Measurements from ENCODE around the gene CCDC93. TPM values are rescaled to one million over a fixed set of nuclear protein-coding genes. Genes with fewer than 3 reads are reported as not detected.

CCDC93 gene
- total and polyA plus RNA-seq, 2 of the 4 experiments (the other 2 are of a cell fraction) = 8.1 to 17.2 TPM

GRCh38 chr2:118050974-118051373 is 37.1 kb upstream of the CCDC93 start:
- Histone ChIP-seq H2AK9ac (replicated peaks; ENCODE audit: low read depth, low read length, poor library complexity) (no peak overlapping the region), H3K56ac (ENCODE audit: extremely low read depth, insufficient read depth, low read length) (no peak overlapping the region), H4K5ac (ENCODE audit: low read depth, low read length) (no peak overlapping the region), H4K8ac (ENCODE audit: low read depth in 2 of 2, low read length in 2 of 2) (no peak overlapping the region), H3K9ac (ENCODE audit: low read depth, low read length) (no peak overlapping the region), H2BK5ac (ENCODE audit: low read depth, low read length, poor library complexity, severe bottlenecking) (no peak overlapping the region), H3K4me1 (ENCODE audit: control insufficient read depth, insufficient read depth, low read length) (no peaks in the 10 kb centered on the region), H2AK5ac (ENCODE audit: low read depth, low read length) (no peak overlapping the region), H2AFZ (replicated peaks; ENCODE audit: low read length, poor library complexity) (no peak overlapping the region), H3K14ac (replicated peaks; ENCODE audit: low read depth, low read length) (no peak overlapping the region), H3K18ac (ENCODE audit: low read depth, low read length) (no peak overlapping the region), H3K36me3 (ENCODE audit: control insufficient read depth, insufficient read depth, low read length) (no peaks in the 10 kb centered on the region), H3K27ac (ENCODE audit: insufficient read depth, low read length) (no peak overlapping the region), H3K9me1 (ENCODE audit: insufficient read depth, low read length) (no peaks in the 10 kb centered on the region), H3K4me2 (ENCODE audit: low read depth, low read length) (no peak overlapping the region), H3K9me3 (ENCODE audit: control insufficient read depth, insufficient read depth, low read length) (no peaks in the 10 kb centered on the region), H3K4me3 (ENCODE audit: insufficient read depth, low read depth, low read length) (no peak overlapping the region), H3K27me3 (ENCODE audit: control insufficient read depth, insufficient read depth, low read length) (peaks cover 20% of the 10 kb centered on the region), H3K4ac (ENCODE audit: low read depth, low read length) (no peak overlapping the region), H3K23ac (ENCODE audit: low read depth, low read length) (no peak overlapping the region), H2BK15ac (ENCODE audit: low read depth, low read length) (no peak overlapping the region), H4K91ac (ENCODE audit: insufficient read depth, low read depth, low read length) (no peak overlapping the region), H2BK20ac (ENCODE audit: low read depth, low read length) (no peak overlapping the region), H2BK120ac (ENCODE audit: low read depth, low read length) (no peak overlapping the region), H3K79me1 (ENCODE audit: low read depth in 1 of 2, low read length in 2 of 2) (no peaks in the 10 kb centered on the region), H4K20me1 (ENCODE audit: insufficient read depth, low read length) (no peaks in the 10 kb centered on the region)
- POLR2A ChIA-PET (ENCODE audit: unreplicated experiment) = no interaction called here
- no peak for DNase-seq
- dilution Hi-C loops (cut with HindIII; ENCODE audit: low sequenced_read_pairs, unreplicated experiment) = no loop called here
- WGBS, 2 experiments (ENCODE audit: extremely low coverage in 2 of 2, insufficient read length in 1 of 2) = no CpG with 5 or more reads among the region's 2 CpGs
- in situ Hi-C loops (cut with MboI; ENCODE audit: low sequenced_read_pairs) = no loop called here
- ATAC-seq (ENCODE audit: low read depth) = no peak
- no TSS peak for BruUV-seq (replicated peaks)
- TF ChIP-seq MAFK (IDR thresholded peaks at IDR 0.05; ENCODE audit: low read depth, low read length) (no peak), RCOR1 (IDR thresholded peaks at IDR 0.05; ENCODE audit: insufficient replicate concordance, low read length) (no peak), MXI1 (IDR thresholded peaks at IDR 0.05; ENCODE audit: borderline replicate concordance, low read depth, low read length) (no peak), MAZ (IDR thresholded peaks at IDR 0.05; ENCODE audit: borderline replicate concordance, low read depth, low read length) (no peak), SMC3 (IDR thresholded peaks at IDR 0.05; ENCODE audit: low read depth, low read length) (no peak), RAD21 (IDR thresholded peaks at IDR 0.05; ENCODE audit: low read length) (no peak), ELK1 (IDR thresholded peaks at IDR 0.05; ENCODE audit: borderline replicate concordance, low read depth, low read length) (no peak), CHD1 (IDR thresholded peaks at IDR 0.05; ENCODE audit: low read depth, low read length) (no peak), RFX5 (IDR thresholded peaks at IDR 0.05; ENCODE audit: low read depth, low read length) (no peak), CTCF (conservative IDR thresholded peaks at IDR 0.05; ENCODE audit: low read depth, low read length) (no peak), USF2 (IDR thresholded peaks at IDR 0.05; ENCODE audit: low read depth, low read length) (no peak), NFE2L2 (IDR thresholded peaks at IDR 0.05; ENCODE audit: low read depth, low read length) (no peak), BHLHE40 (IDR thresholded peaks at IDR 0.05; ENCODE audit: low read depth, low read length) (no peak), CEBPB (IDR thresholded peaks at IDR 0.05; ENCODE audit: low read depth, low read length) (no peak)
- intact Hi-C loops (cut with micrococcal nuclease) = no loop called here
- CTCF ChIA-PET = interaction anchor here (0.6 to 1.6 kb wide), 4 partner anchors 9 to 805 kb away, joined by 3 to 7 read pairs (median 4); no protein-coding TSS in a partner anchor

Data from IMR-90 (cell line).